ENCODE data around the gene AKR1C8. TPM values are rescaled to one million over a fixed set of nuclear protein-coding genes. Genes with fewer than 3 reads are reported as not detected.

AKR1C8 gene
- total and polyA plus RNA-seq, 8 donors: 0.26 TPM; not detected in 7

DNA sequence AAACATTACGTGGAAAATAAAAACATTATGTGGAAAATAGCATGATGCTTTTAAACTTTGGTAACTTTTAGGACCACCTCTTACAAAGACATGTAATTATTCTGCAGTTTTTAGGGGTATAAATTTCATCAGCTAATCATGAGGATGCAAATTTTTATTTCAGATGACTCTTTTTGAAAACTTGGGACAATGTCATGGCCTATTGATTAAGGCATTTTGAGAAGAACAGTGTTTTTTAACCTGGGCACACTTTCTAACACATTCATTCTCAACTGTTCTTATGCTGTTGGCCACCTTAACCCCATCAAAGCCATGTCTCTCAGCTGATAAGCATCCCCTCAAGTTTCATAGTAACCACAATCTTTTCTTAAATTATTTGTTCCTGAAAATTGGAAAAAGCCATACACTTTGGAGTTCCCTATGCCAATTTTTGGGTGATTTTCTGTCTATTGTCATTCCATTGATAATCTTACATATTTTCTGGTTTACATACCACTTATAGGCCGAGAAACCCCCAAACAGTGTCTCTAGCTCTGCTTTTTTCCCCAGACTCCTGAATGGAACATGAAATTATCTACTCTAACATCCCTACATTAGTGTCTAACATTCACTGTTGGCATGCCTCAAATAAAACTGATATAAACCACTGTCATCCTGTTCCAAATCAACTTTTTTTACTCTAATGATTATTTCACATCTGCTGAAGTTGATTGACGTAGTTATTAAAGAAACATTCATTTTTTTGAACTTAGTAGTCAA is 76.1 kb downstream of the AKR1C8 start:
- H3K36me3 ChIP-seq: peaks cover 0 to 13% of the 10 kb centered on the region in 2 donors
- no peak for DNase-seq
- ATAC-seq: no peak

DNA sequence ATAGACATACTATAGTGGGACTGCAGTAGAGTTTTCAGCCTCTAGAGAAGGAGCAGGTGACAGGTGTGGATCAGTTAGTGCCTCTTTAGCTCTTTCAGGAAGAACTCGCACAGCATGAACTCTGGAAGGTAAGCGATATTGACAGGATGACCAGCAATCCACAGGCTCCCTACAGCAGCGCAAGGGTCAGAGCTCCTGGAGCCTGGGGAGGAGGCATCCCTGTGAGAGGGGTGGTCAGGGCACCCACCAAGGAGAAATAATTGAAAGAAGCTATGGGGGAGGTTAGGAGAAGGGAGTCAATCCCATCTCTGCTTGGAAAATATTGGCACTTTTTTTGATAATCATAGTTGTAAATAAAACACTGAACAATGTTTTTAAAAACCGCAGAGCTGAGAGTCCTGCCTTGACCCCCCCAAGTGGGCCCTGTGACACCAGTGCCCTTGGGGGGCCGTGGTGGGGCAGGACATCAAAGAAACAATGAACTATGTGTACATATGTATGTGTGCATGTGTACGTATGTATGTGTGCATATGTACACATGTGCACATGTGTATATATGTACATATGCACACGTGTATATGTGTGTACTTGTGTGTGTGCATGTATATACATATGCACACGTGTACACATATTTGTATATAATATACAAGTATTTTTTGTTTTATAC is 77.0 kb downstream of the AKR1C8 start:
- intact Hi-C loops (cut with DNase I): no loop called here
- TF ChIP-seq, protein P1, sequence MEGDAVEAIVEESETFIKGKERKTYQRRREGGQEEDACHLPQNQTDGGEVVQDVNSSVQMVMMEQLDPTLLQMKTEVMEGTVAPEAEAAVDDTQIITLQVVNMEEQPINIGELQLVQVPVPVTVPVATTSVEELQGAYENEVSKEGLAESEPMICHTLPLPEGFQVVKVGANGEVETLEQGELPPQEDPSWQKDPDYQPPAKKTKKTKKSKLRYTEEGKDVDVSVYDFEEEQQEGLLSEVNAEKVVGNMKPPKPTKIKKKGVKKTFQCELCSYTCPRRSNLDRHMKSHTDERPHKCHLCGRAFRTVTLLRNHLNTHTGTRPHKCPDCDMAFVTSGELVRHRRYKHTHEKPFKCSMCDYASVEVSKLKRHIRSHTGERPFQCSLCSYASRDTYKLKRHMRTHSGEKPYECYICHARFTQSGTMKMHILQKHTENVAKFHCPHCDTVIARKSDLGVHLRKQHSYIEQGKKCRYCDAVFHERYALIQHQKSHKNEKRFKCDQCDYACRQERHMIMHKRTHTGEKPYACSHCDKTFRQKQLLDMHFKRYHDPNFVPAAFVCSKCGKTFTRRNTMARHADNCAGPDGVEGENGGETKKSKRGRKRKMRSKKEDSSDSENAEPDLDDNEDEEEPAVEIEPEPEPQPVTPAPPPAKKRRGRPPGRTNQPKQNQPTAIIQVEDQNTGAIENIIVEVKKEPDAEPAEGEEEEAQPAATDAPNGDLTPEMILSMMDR (IDR thresholded peaks at IDR 0.05): no peak
- DNase-seq: no peak

More for the DNA sequence above, 76.1 kb downstream of the AKR1C8 start:
- TF ChIP-seq, protein P1 (IDR thresholded peaks at IDR 0.05): no peak
- intact Hi-C loops (cut with DNase I): no loop called here
- H3K4me3 ChIP-seq: no peak overlapping the region
- no peaks in the 10 kb centered on the region for H3K4me1 ChIP-seq
- no peak overlapping the region for H3K27ac ChIP-seq
- no peaks in the 10 kb centered on the region for H3K9me3 ChIP-seq
- H3K27me3 ChIP-seq: no peaks in the 10 kb centered on the region

DNA sequence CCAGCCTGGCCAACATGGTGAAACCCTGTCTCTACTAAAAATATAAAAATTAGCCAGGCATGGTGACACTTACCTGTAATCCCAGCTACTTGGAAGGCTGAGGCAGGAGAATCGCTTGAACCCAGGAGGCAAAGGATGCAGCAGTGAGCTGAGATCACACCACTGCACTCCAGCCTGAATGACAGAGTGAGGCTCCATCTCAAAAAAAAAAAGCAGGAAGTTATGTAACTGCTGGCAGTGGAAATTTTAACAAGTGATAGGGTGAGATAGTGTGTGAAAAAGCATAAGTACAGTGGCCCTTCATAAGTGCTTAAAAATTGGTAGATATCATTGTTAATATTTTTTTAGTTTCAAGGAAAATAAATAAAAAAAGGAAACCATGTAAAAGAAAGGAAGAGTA is 78.4 kb downstream of the AKR1C8 start:
- TF ChIP-seq, protein P1 (IDR thresholded peaks at IDR 0.05): no peak
- no peak for DNase-seq
- peaks cover 0 to 32% of the 10 kb centered on the region in 2 donors for H3K36me3 ChIP-seq
- H3K9me3 ChIP-seq: no peaks in the 10 kb centered on the region
- intact Hi-C loops (cut with DNase I): no loop called here
- no peak overlapping the region for H3K4me3 ChIP-seq
- no peaks in the 10 kb centered on the region for H3K27me3 ChIP-seq
- H3K4me1 ChIP-seq: no peaks in the 10 kb centered on the region
- no peak for ATAC-seq
- no peak overlapping the region for H3K27ac ChIP-seq

More for the DNA sequence above, 77.0 kb downstream of the AKR1C8 start:
- Histone ChIP-seq H3K27me3 (no peaks in the 10 kb centered on the region), H3K36me3 (peaks cover 0 to 21% of the 10 kb centered on the region in 2 donors), H3K9me3 (no peaks in the 10 kb centered on the region), H3K4me3 (no peak overlapping the region), H3K27ac (no peak overlapping the region), H3K4me1 (no peaks in the 10 kb centered on the region)
- ATAC-seq: no peak

DNA sequence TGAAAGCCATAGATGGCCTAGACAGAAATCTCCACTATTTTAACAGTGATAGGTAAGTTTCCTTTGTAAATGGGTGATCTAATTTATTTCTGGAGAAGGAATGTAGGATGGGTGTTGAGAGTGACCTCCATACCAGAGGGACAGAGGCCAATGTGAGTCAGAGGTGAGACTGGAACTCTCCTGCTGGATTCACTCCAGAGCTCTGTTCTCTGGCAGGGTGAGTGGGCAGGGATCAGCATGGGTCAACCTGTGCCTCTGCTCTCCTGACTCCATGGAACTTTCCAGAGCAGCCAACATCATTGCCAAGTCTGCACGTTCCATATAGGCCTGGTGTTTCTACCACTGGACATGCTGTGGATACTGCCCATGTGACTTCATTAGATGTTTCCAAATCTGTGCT is 79.3 kb downstream of the AKR1C8 start:
- Histone ChIP-seq H3K4me3 (no peak overlapping the region), H3K27me3 (no peaks in the 10 kb centered on the region), H3K4me1 (no peaks in the 10 kb centered on the region), H3K9me3 (no peaks in the 10 kb centered on the region), H3K36me3 (peaks cover 0 to 33% of the 10 kb centered on the region in 2 donors), H3K27ac (no peak overlapping the region)
- ATAC-seq: peak; percentile 16
- intact Hi-C loops (cut with DNase I): no loop called here
- TF ChIP-seq, protein P1 (IDR thresholded peaks at IDR 0.05): no peak
- DNase-seq: no peak

Other genes with a start within 250 kb of the AKR1C8 start
- gene AKR1C1, start 221.7 kb downstream of the AKR1C8 start, total RNA-seq: 10 to 100 TPM; 21.0 to 92.2 TPM
- gene AKR1C1, start 221.7 kb downstream of the AKR1C8 start, polyA plus RNA-seq (ENCODE audit: insufficient read length in 6 of 6): 10 to 100 TPM in 2 of 6 donors, 1 to 10 TPM in 4; 8.1 to 11.2 (median 9.3) TPM
- gene AKR1C2, start 181.3 kb downstream of the AKR1C8 start, total RNA-seq: 10 to 100 TPM; 12.0 to 65.3 TPM
- gene AKR1C2, start 181.3 kb downstream of the AKR1C8 start, polyA plus RNA-seq (ENCODE audit: insufficient read length in 6 of 6): 1 to 10 TPM; 3.1 to 8.3 (median 7.1) TPM
- 10 to 100 TPM; 47.1 to 88.3 TPM for gene AKR1C3, start 90.7 kb downstream of the AKR1C8 start, total RNA-seq
- 1 to 10 TPM; 1.5 to 2.9 (median 2.0) TPM for gene AKR1C3, start 90.7 kb downstream of the AKR1C8 start, polyA plus RNA-seq (ENCODE audit: insufficient read length in 6 of 6)
- gene AKR1C4, start 11.7 kb upstream of the AKR1C8 start, total RNA-seq: not detected
- not detected for gene AKR1C4, start 11.7 kb upstream of the AKR1C8 start, polyA plus RNA-seq (ENCODE audit: insufficient read length in 6 of 6)
- under 1 TPM in 1 of 2 donors, not detected in 1; 0.35 TPM for gene UCN3, start 179.8 kb upstream of the AKR1C8 start, total RNA-seq
- 1 to 10 TPM in 2 of 6 donors, under 1 TPM in 4; 0.58 to 1.6 (median 0.77) TPM for gene UCN3, start 179.8 kb upstream of the AKR1C8 start, polyA plus RNA-seq (ENCODE audit: insufficient read length in 6 of 6)
- gene TUBAL3, start 219.7 kb upstream of the AKR1C8 start, total RNA-seq: not detected
- gene TUBAL3, start 219.7 kb upstream of the AKR1C8 start, polyA plus RNA-seq (ENCODE audit: insufficient read length in 6 of 6): under 1 TPM in 2 of 6 donors, not detected in 4; 0.10 to 0.11 TPM
- gene NET1, start 227.4 kb upstream of the AKR1C8 start, total RNA-seq: 10 to 100 TPM; 36.3 to 45.2 TPM
- gene NET1, start 227.4 kb upstream of the AKR1C8 start, polyA plus RNA-seq (ENCODE audit: insufficient read length in 6 of 6): 100 to 1,000 TPM; 139 to 221 (median 167) TPM

Data from left lung (tissue), 10 donors.